ENCODE measurements around the gene SUN5. TPM values are rescaled to one million over a fixed set of nuclear protein-coding genes. Genes with fewer than 3 reads are reported as not detected.
"Not testable (repeated sequence)": the region's sequence is repeated elsewhere in the genome, so short reads cannot be mapped to it uniquely, and the experiment has no call there.

SUN5 gene
- total RNA-seq, 1 experiment from 2014 or later, result not detected

GRCh38 chr20:32980131-32980941 lies 23.9 kb downstream of the SUN5 start:
- H3K4me3 ChIP-seq (ENCODE audit: low read length), result no peak overlapping the region
- H3K9me2 ChIP-seq (replicated peaks; ENCODE audit: insufficient read depth, low read length), result no peaks in the 10 kb centered on the region
- H3K4me2 ChIP-seq (ENCODE audit: low read depth, low read length, poor library complexity, severe bottlenecking), result no peak overlapping the region
- H4K20me1 ChIP-seq (ENCODE audit: insufficient read depth, low read depth, low read length), result no peaks in the 10 kb centered on the region
- H3K9me3 ChIP-seq (ENCODE audit: low read length), result no peaks in the 10 kb centered on the region
- no peaks in the 10 kb centered on the region for H3K79me2 ChIP-seq (ENCODE audit: low read length)
- no peak overlapping the region for H3K27ac ChIP-seq (ENCODE audit: low read length)
- no peak overlapping the region for H3K9ac ChIP-seq (ENCODE audit: low read length)
- H2AFZ ChIP-seq (ENCODE audit: low read length), result no peak overlapping the region
- no peak for DNase-seq
- H3K27me3 ChIP-seq (ENCODE audit: low read length), result no peaks in the 10 kb centered on the region
- H3K36me3 ChIP-seq (ENCODE audit: insufficient read depth, low read length), result no peaks in the 10 kb centered on the region
- H3K4me1 ChIP-seq (ENCODE audit: low read length), result no peaks in the 10 kb centered on the region

GRCh38 chr20:32979201-32979998 lies 24.8 kb downstream of the SUN5 start:
- Histone ChIP-seq H3K36me3 (ENCODE audit: insufficient read depth, low read length) (no peaks in the 10 kb centered on the region), H3K9ac (ENCODE audit: low read length) (no peak overlapping the region), H2AFZ (ENCODE audit: low read length) (no peak overlapping the region), H3K27ac (ENCODE audit: low read length) (no peak overlapping the region), H4K20me1 (ENCODE audit: insufficient read depth, low read depth, low read length) (no peaks in the 10 kb centered on the region), H3K9me2 (replicated peaks; ENCODE audit: insufficient read depth, low read length) (no peaks in the 10 kb centered on the region), H3K9me3 (ENCODE audit: low read length) (no peaks in the 10 kb centered on the region), H3K79me2 (ENCODE audit: low read length) (no peaks in the 10 kb centered on the region), H3K27me3 (ENCODE audit: low read length) (no peaks in the 10 kb centered on the region), H3K4me3 (ENCODE audit: low read length) (no peak overlapping the region), H3K4me1 (ENCODE audit: low read length) (no peaks in the 10 kb centered on the region), H3K4me2 (ENCODE audit: low read depth, low read length, poor library complexity, severe bottlenecking) (no peak overlapping the region)
- DNase-seq, result no peak

- Histone ChIP-seq H3K4me1 (ENCODE audit: low read length) (no peaks in the 10 kb centered on the region), H3K4me2 (ENCODE audit: low read depth, low read length, poor library complexity, severe bottlenecking) (no peak overlapping the region), H3K9ac (ENCODE audit: low read length) (no peak overlapping the region), H3K79me2 (ENCODE audit: low read length) (no peaks in the 10 kb centered on the region), H3K27me3 (ENCODE audit: low read length) (no peaks in the 10 kb centered on the region), H3K4me3 (ENCODE audit: low read length) (no peak overlapping the region), H2AFZ (ENCODE audit: low read length) (no peak overlapping the region), H3K27ac (ENCODE audit: low read length) (no peak overlapping the region), H4K20me1 (ENCODE audit: insufficient read depth, low read depth, low read length) (no peaks in the 10 kb centered on the region), H3K9me2 (replicated peaks; ENCODE audit: insufficient read depth, low read length) (no peaks in the 10 kb centered on the region), H3K36me3 (ENCODE audit: insufficient read depth, low read length) (no peaks in the 10 kb centered on the region), H3K9me3 (ENCODE audit: low read length) (no peaks in the 10 kb centered on the region)
- DNase-seq, result no peak
Measured at GRCh38 chr20:32978009-32978335, 26.3 kb downstream of the SUN5 start.

GRCh38 chr20:32977281-32978008 lies 26.8 kb downstream of the SUN5 start:
- no peaks in the 10 kb centered on the region for H3K9me3 ChIP-seq (ENCODE audit: low read length)
- no peaks in the 10 kb centered on the region for H4K20me1 ChIP-seq (ENCODE audit: insufficient read depth, low read depth, low read length)
- no peak overlapping the region for H3K27ac ChIP-seq (ENCODE audit: low read length)
- no peaks in the 10 kb centered on the region; the same call in 1 of the 2 replicates for H3K4me1 ChIP-seq (ENCODE audit: low read length)
- no peaks in the 10 kb centered on the region for H3K79me2 ChIP-seq (ENCODE audit: low read length)
- no peaks in the 10 kb centered on the region for H3K27me3 ChIP-seq (ENCODE audit: low read length)
- no peaks in the 10 kb centered on the region for H3K36me3 ChIP-seq (ENCODE audit: insufficient read depth, low read length)
- no peak overlapping the region for H2AFZ ChIP-seq (ENCODE audit: low read length)
- no peak for DNase-seq
- H3K9ac ChIP-seq (ENCODE audit: low read length), result no peak overlapping the region
- no peaks in the 10 kb centered on the region for H3K9me2 ChIP-seq (replicated peaks; ENCODE audit: insufficient read depth, low read length)
- H3K4me2 ChIP-seq (ENCODE audit: low read depth, low read length, poor library complexity, severe bottlenecking), result no peak overlapping the region
- H3K4me3 ChIP-seq (ENCODE audit: low read length), result no peak overlapping the region

GRCh38 chr20:32976746-32977145 lies 27.5 kb downstream of the SUN5 start:
- Histone ChIP-seq H3K4me2 (ENCODE audit: low read depth, low read length, poor library complexity, severe bottlenecking) (no peak overlapping the region), H3K27ac (ENCODE audit: low read length) (no peak overlapping the region), H2AFZ (ENCODE audit: low read length) (no peak overlapping the region)

GRCh38 chr20:32975698-32976674 lies 28.2 kb downstream of the SUN5 start:
- DNase-seq, result no peak
- no peak overlapping the region for H3K4me2 ChIP-seq (ENCODE audit: low read depth, low read length, poor library complexity, severe bottlenecking)
- no peak overlapping the region for H2AFZ ChIP-seq (ENCODE audit: low read length)
- no peaks in the 10 kb centered on the region for H3K27me3 ChIP-seq (ENCODE audit: low read length)
- H3K79me2 ChIP-seq (ENCODE audit: low read length), result no peaks in the 10 kb centered on the region
- no peak overlapping the region for H3K27ac ChIP-seq (ENCODE audit: low read length)
- no peaks in the 10 kb centered on the region for H4K20me1 ChIP-seq (ENCODE audit: insufficient read depth, low read depth, low read length)
- H3K9me3 ChIP-seq (ENCODE audit: low read length), result no peaks in the 10 kb centered on the region
- H3K9me2 ChIP-seq (replicated peaks; ENCODE audit: insufficient read depth, low read length), result no peaks in the 10 kb centered on the region
- H3K36me3 ChIP-seq (ENCODE audit: insufficient read depth, low read length), result no peaks in the 10 kb centered on the region
- H3K4me1 ChIP-seq (ENCODE audit: low read length), result peaks cover 9% of the 10 kb centered on the region
- H3K9ac ChIP-seq (ENCODE audit: low read length), result no peak overlapping the region
- no peak overlapping the region for H3K4me3 ChIP-seq (ENCODE audit: low read length)

More at GRCh38 chr20:32976746-32977145, 27.5 kb downstream of the SUN5 start:
- no peaks in the 10 kb centered on the region for H4K20me1 ChIP-seq (ENCODE audit: insufficient read depth, low read depth, low read length)
- peaks cover 6% of the 10 kb centered on the region for H3K4me1 ChIP-seq (ENCODE audit: low read length)
- no peaks in the 10 kb centered on the region for H3K9me3 ChIP-seq (ENCODE audit: low read length)
- no peaks in the 10 kb centered on the region for H3K9me2 ChIP-seq (replicated peaks; ENCODE audit: insufficient read depth, low read length)
- H3K27me3 ChIP-seq (ENCODE audit: low read length), result no peaks in the 10 kb centered on the region
- no peaks in the 10 kb centered on the region for H3K79me2 ChIP-seq (ENCODE audit: low read length)
- no peaks in the 10 kb centered on the region for H3K36me3 ChIP-seq (ENCODE audit: insufficient read depth, low read length)
- DNase-seq, result no peak
- no peak overlapping the region for H3K4me3 ChIP-seq (ENCODE audit: low read length)
- H3K9ac ChIP-seq (ENCODE audit: low read length), result no peak overlapping the region

- H3K9me3 ChIP-seq (ENCODE audit: low read length); H4K20me1 ChIP-seq (ENCODE audit: insufficient read depth, low read depth, low read length); H2AFZ ChIP-seq (ENCODE audit: low read length); H3K79me2 ChIP-seq (ENCODE audit: low read length); H3K36me3 ChIP-seq (ENCODE audit: insufficient read depth, low read length); H3K4me3 ChIP-seq (ENCODE audit: low read length); H3K4me1 ChIP-seq (ENCODE audit: low read length); H3K4me2 ChIP-seq (ENCODE audit: low read depth, low read length, poor library complexity, severe bottlenecking); H3K27ac ChIP-seq (ENCODE audit: low read length); H3K27me3 ChIP-seq (ENCODE audit: low read length); DNase-seq; H3K9ac ChIP-seq (ENCODE audit: low read length); H3K9me2 ChIP-seq (replicated peaks; ENCODE audit: insufficient read depth, low read length): not testable (repeated sequence)
Measured at GRCh38 chr20:32975121-32975520, 29.1 kb downstream of the SUN5 start.
